NCI-H748 (cell line): ENCODE data around the gene NUP42.

Experiments
- DNase-seq: peaks from one replicate; lab custom pipeline; 2025; ENCODE audit not compliant: unreplicated experiment; lab: John Stamatoyannopoulos, UW

The NUP42 gene

DNA sequence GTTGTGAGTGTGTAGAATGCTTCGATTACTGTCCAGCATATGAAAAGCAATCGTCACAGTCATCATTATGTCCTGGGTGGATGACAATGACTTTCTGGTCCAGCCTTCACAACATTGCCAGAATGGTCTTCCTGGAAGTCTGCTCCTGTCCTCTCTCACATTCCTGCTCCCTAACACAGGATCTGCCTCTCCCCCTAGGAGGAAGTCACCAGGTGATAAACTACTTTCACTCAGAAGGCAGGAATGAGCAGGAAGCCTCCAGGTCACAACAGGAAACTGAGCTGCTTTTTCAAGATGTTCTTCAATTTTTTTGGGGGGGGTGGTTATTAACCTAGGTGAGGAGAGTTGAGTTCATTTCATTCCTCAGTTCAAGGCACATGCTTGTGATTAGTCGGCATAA, 51.1 kb downstream of the NUP42 start:
- no peak for DNase-seq

DNA sequence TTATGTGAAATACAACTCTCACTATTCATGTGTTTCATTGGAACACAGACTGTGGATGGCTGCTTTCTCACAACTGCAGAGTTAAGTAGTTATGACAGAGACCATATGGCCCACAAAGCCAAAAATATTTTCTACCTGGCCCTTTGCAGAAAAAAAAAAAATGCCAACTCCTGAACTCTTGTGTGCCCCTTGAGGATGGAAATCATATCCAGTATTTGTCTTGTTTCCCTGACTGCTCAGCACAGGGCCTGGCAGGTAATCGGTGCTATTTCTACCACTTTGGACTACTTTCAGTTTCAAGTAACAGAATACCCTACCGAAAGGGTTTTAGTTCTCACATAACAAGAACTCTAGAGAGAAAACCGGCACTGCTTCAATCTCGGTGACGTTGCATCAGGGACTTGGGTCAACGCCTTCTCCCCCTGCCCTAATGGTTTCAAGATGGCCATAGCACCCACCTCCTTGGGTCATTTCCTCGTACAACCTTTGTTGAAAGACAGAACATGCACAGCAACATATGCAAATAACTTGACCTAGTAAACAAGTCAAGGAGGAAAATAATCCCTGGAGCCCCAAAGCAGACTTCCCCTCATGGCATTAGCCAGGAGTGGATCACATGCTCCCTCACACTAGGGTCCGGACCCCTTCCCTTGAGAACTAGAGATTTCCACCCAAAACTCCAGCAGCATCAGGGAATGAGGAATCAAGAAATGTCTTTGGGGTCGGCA, 52.9 kb downstream of the NUP42 start:
- no peak for DNase-seq

DNA sequence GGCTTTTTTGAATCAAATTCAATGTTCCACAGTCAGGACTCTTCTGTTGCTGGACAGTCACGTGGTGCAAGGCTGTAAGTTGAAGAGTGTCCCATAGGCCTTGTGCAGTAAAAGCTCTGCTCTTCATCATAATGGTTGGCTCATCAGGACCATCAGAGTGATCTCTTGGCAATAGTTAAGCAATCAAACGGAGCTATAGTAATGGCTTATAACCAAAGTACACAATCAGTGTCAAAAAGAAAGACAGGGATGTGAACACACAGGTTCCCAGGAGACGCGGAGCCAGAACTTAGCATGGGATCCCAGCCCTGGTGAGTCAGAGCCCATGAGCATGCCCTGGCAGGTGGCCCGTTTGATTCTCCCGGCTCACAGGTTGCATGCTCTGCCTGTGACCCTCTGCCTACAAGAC, 54.0 kb downstream of the NUP42 start:
- no peak for DNase-seq

DNA sequence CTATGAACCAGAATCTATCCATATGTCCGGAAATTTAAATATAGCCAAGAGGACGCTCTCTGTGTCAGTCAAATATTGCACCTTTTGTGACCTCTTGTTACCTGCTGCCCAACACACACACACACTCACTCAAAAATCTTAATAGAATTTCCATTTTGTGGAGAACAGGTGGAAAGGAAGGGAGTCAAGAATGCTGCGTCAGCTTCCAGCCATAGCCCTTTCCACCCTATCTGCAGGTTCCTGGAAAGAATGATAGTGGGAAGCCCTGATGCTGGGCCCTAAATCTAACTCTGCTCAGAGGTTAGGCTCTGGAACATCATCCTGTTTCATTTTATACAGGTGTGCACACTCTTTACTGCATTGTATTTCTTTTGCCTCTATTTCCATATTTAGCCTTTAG, 55.2 kb downstream of the NUP42 start:
- DNase-seq = no peak

DNA sequence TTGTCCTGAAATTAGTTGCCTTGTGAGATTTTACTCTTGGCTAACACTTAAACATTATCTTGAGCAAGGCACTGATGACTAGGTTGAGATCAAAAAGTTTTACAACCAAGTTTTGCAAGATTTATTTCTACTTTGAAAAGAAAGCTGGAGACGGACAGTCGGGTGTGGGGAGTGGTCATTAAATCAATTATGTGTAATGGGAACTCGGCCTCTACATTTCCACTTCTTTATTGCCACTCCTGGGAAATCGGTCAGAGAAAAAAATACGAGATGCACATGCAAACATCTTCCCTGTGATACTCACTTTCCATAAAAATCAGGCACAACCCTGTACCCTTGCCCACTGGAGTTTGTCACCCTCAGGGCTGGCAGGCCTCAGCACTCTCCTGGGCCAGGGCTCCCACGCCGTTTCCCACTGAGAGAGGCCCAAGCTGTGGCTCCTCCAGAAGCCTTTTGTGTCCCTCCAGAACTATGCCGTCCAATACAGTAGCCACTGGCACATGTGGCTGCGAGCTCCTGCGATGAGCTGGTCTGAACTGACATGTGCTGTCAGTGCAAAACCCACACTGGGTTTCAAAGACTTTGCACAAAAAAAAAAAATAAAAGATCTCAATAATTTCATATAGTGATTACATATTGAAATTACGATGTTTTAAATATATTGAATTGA, 57.3 kb downstream of the NUP42 start:
- DNase-seq = no peak

DNA sequence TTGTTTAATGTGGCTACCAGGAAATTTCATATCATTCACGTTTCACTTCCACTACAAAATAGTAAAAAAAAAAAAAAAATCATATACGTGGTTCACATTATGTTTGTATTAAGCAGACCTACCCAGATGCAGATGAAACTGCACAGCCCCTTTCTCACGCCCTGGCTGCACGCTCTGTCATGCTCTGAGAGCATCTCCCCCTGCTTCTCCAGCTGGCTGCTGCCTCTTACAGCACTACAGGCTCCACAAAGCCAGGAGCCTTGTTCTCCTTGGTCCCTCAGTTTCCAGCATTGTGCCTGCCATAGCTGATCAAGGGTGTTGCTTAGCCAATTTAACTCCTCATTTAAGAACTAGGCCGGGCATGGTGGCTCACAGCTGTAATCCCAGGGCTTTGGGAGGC, 57.9 kb downstream of the NUP42 start:
- no peak for DNase-seq

DNA sequence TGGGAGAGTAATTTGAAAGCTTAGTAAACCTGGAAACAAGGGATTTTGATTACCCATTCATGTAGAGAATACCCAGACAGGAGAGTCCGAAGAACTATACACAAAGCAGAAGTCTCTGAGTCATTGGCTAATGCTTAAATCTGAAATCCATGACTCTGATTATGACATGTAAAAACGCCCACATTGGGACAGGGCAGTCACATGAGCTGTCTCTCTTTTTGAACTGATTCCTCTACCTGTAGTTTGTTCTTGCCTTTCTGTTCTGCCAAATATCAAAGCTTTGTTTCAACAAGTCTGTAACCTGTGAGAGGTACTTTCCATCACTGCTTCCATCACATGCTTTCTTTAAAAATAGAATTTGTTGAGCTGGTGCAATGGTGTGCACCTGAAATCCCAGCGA, 60.5 kb downstream of the NUP42 start:
- DNase-seq = no peak

DNA sequence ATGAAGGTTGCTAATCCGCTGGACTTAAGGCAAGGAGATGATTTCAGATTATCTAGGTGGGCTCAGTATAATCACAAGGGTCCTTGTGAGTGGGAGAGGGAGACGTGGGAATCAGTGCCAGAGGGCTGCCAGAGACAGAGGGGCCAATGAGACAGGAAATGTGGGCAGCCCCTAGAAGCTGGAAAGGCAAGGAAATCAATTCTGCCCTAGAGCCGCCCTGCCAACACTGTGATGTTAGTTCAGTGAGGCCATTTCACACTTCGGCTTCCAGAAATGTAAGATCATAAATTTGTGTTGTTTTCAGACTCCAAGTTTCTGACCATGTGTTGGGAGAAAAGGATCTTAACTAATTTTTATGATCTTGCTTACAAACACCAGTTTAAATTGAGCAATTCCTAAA, 61.1 kb downstream of the NUP42 start:
- DNase-seq = no peak

DNA sequence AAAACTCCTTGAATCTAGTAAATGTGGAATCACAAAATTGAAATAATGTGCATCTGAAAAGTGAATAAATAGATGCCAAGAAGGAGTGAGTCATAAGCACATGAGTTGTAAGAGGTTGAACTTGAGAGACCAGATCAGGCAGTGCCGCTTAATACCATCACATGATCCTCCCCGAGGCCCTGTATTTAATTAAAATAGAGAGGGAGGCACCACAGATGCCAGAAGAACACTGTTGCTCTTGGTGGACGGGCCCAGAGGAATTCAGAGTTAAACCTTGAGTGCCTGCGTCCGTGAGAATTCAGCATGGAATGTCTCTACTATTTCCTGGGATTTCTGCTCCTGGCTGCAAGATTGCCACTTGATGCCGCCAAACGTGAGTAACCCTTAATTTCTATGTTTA, 64.7 kb downstream of the NUP42 start, which contains the start of gene GPNMB:
TSS of gene GPNMB (plus strand) at position 221 of the 400 bp plus-strand sequence. CDS start at position 304, 83 bp downstream.
- no peak for DNase-seq

DNA sequence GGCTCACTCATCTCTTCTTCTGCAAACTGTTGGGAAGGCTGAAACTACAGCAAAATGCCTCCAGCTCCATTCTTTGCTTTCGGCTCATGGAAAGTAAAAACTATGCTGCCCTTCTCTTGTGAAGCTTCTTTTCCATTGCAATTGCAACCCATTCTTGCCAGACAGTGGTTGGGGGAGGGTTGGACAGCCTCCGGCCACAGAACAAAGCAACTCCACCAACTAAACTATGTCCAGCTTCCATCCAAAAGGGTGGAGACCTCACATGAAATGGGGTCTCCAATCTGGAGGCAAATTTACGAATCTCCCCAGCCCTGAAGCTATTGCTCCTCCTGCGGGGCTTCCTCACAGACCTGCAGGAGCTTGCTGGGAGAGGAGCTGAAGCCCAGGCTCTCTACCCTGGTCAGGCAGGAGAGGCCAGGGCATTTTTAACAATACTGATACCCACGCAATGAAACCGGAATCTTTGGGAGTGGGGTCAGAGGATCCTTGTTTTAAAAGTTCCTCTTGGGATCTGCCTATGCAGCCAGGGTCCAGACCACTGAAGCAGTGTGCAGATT, 65.3 kb downstream of the NUP42 start:
- DNase-seq = no peak

DNA sequence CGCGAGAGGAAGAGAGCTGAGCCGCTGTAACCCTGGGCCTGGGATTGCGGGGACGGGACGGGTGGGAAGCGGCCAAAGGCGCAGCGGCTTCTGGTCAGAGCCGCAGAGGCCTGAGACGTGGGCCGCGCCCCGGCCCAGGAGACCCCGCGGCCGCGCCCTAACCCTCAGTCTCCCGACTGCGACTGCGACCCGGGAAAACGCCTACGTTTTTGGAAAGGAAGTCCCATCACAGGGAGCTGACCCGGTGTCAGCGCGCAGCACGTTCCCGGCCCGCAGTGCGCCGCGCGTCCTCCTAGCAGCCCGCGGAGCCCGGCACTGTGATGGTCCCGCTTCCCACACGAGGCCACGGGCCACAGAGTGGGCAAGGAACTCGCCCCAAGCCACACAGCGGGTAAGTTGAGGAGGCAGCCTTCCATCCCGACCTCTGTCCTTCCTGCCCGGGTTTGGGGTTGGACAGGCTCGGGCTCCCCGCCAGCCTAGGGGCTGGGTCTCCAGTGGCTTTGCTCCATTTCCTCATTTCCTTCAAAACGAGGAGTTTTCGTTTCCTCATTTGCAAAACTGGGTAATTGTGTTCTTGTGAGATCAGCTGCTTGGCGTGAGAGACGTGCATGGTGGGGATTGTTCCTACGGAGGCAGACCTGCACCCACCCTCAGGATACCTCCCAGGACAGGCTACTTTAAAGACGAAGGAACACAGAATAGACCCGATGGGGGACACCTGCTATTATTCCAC, 65.9 kb downstream of the NUP42 start:
- no peak for DNase-seq

DNA sequence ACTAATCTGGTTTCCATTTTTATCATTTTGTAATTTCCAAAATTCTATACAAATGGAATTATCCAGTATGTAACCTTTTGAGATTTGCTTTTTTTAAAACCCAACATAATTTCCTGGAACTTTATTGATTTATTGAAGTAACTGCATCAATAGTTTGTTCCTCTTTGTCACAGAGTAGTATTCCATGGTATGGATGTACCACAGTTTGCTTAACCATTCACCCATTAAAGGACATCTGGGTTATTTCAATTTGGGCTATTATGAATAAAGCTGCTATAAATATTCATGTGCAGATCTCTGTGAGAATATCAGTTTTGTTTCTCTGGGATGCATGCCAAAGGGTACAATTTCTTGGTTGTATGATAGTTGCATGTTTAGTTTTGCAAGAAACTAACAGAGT, 67.6 kb downstream of the NUP42 start:
- DNase-seq = no peak
